ENCODE data around the gene ANKRD23.
"Not testable (repeated sequence)": the region's sequence is repeated elsewhere in the genome, so short reads cannot be mapped to it uniquely, and the experiment has no call there.

DNA sequence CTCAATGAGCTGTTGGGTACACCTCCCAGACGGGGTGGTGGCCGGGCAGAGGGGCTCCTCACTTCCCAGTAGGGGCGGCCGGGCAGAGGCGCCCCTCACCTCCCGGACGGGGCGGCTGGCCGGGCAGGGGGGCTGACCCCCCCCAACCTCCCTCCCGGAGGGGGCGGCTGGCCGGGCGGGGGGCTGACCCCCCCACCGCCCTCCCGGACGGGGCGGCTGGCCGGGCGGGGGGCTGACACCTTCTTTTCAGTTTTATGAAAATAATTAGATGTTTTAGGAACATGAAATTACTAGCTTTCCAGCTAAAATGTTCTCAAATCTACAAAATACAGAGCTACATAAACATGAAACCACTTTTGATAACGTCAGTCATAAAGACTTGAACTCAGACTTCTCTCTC is 37.9 kb downstream of the ANKRD23 start:
- not testable (repeated sequence) for TF ChIP-seq CTCF (conservative IDR thresholded peaks at IDR 0.05); EZH2 (IDR thresholded peaks at IDR 0.05; ENCODE audit: low read depth)
